Endodermal cell (in vitro differentiated cells): ENCODE results near the gene GFOD2. TPM values are rescaled to one million over a fixed set of nuclear protein-coding genes. Genes with fewer than 3 reads are reported as not detected.
A peak's percentile ranks its signal among the peaks of the same experiment; 100 is the strongest.

Experiments used
- DNase-seq: peaks from one replicate; pipeline ENCODE4 v3.0.0-alpha.2; 2017
- H3K27ac ChIP-seq: 2 replicates; pipeline ENCODE4 v1.5.1; 2013; ENCODE audit warnings: mild to moderate bottlenecking, low read depth, low read length, moderate library complexity
- H3K27me3 ChIP-seq: 2 replicates; pipeline ENCODE4 v1.6.1; 2013; ENCODE audit warnings: mild to moderate bottlenecking, low read length, moderate library complexity; ENCODE audit not compliant: insufficient read depth, control insufficient read depth, poor library complexity, severe bottlenecking
- H3K36me3 ChIP-seq: 2 replicates; pipeline ENCODE4 v1.7.0; 2013; ENCODE audit warnings: mild to moderate bottlenecking, low read length, moderate library complexity; ENCODE audit not compliant: control insufficient read depth, insufficient read depth
- H3K4me1 ChIP-seq: one replicate; pipeline ENCODE4 v1.7.0; 2013; ENCODE audit warnings: low read length; ENCODE audit not compliant: control insufficient read depth, insufficient read depth
- H3K4me3 ChIP-seq: 2 replicates; pipeline ENCODE4 v1.5.1; 2013; ENCODE audit warnings: mild to moderate bottlenecking, low read length, moderate library complexity
- H3K9ac ChIP-seq: 2 replicates; pipeline ENCODE4 v1.6.1; 2013; ENCODE audit warnings: mild to moderate bottlenecking, low read length, moderate library complexity; ENCODE audit not compliant: poor library complexity, severe bottlenecking; ENCODE audit errors: extremely low read depth
- H3K9me3 ChIP-seq: 2 replicates; pipeline ENCODE4 v1.6.1; 2013; ENCODE audit warnings: mild to moderate bottlenecking, low read length, moderate library complexity; ENCODE audit not compliant: control insufficient read depth
- H3K27ac Mint-ChIP-seq: 2 replicates; pipeline ENCODE4 v1.8.0; 2020; ENCODE audit warnings: mixed read lengths
- H3K27me3 Mint-ChIP-seq: 2 replicates; pipeline ENCODE4 v1.8.0; 2021; ENCODE audit warnings: mild to moderate bottlenecking, mixed read lengths; ENCODE audit not compliant: insufficient read depth
- H3K36me3 Mint-ChIP-seq: 2 replicates; pipeline ENCODE4 v1.8.0; 2020; ENCODE audit warnings: low read depth, mixed read lengths
- H3K4me1 Mint-ChIP-seq: 2 replicates; pipeline ENCODE4 v1.8.0; 2020; ENCODE audit warnings: mixed read lengths
- H3K4me3 Mint-ChIP-seq: 2 replicates; pipeline ENCODE4 v1.8.0; 2020; ENCODE audit warnings: mild to moderate bottlenecking, moderate library complexity, mixed read lengths
- H3K9me3 Mint-ChIP-seq: 2 replicates; pipeline ENCODE4 v1.8.0; 2020; ENCODE audit warnings: mild to moderate bottlenecking, mixed read lengths
- CTCF ChIP-seq: fragments of 200-600 bp; sonication (generic); conservative IDR thresholded peaks from 2 replicates; pipeline ENCODE4 v1.5.0; 2021; ENCODE audit warnings: antibody characterized with exemption, mild to moderate bottlenecking
- whole genome bisulfite sequencing, 2 experiments: methylation state at CpG; one replicate each; pipeline versions ENCODE4 v1.1.5 to v1.1.7; 2013; ENCODE audit warnings: missing lambda C conversion rate in 2 of 2, mixed read lengths in 1 of 2; ENCODE audit not compliant: insufficient coverage in 1 of 2, insufficient read length in 1 of 2; 5-methylcytosine and 5-hydroxymethylcytosine counted together
- total RNA-seq, 2 donors: library from RNA; stranded (reverse); fragmentation: NEBNext Ultra II Directional in 1 of 2; extraction: Animal tissue kit (Norgen Biotek cat#: 25700) in 1 of 2; gene quantifications; 2 replicates in 1 of 2; 3 replicates in 1 of 2; pipeline ENCODE4 v1.2.1, GENCODE V29; 2021

Gene GFOD2
- total RNA-seq, 2 donors from 2014 or later = 18.2 to 21.2 TPM

- Mint-ChIP-seq H3K27ac (no peak overlapping the region), H3K36me3 (peaks cover 14% of the 10 kb centered on the region), H3K27me3 (no peaks in the 10 kb centered on the region), H3K4me1 (no peaks in the 10 kb centered on the region), H3K4me3 (no peak overlapping the region), H3K9me3 (no peaks in the 10 kb centered on the region)
- Histone ChIP-seq H3K4me1 (no peaks in the 10 kb centered on the region), H3K9ac (no peak overlapping the region), H3K27me3 (no peaks in the 10 kb centered on the region), H3K4me3 (no peak overlapping the region), H3K9me3 (no peaks in the 10 kb centered on the region), H3K36me3 (peaks cover 4% of the 10 kb centered on the region), H3K27ac (no peak overlapping the region)
- no peak for DNase-seq
- no peak for TF ChIP-seq CTCF
- 93 to 100% methylated on average over 4 to 7 of the region's 7 CpGs for WGBS, 2 experiments
These were observed 45.1 kb upstream of the GFOD2 start for GRCh38 chr16:67764158-67764667.

GRCh38 chr16:67763066-67763465 is 44.0 kb upstream of the GFOD2 start:
- no peak for TF ChIP-seq CTCF

GRCh38 chr16:67762385-67762784 is 43.3 kb upstream of the GFOD2 start:
- H3K27ac Mint-ChIP-seq = no peak overlapping the region
- 91 to 100% methylated on average over 2 of the region's 2 CpGs for WGBS, 2 experiments

More at GRCh38 chr16:67763066-67763465, 44.0 kb upstream of the GFOD2 start:
- no peak for DNase-seq
- H3K9me3 Mint-ChIP-seq = no peaks in the 10 kb centered on the region
- no peaks in the 10 kb centered on the region for H3K4me1 Mint-ChIP-seq
- H3K36me3 Mint-ChIP-seq = peaks cover 14% of the 10 kb centered on the region
- peak overlapping the region; percentile 8 for H3K27ac Mint-ChIP-seq
- Histone ChIP-seq H3K4me3 (no peak overlapping the region), H3K4me1 (no peaks in the 10 kb centered on the region), H3K27me3 (no peaks in the 10 kb centered on the region), H3K9me3 (no peaks in the 10 kb centered on the region), H3K27ac (no peak overlapping the region), H3K9ac (no peak overlapping the region), H3K36me3 (no peaks in the 10 kb centered on the region)
- 94 to 100% methylated on average over 5 of the region's 5 CpGs for WGBS, 2 experiments
- no peak overlapping the region for H3K4me3 Mint-ChIP-seq
- no peaks in the 10 kb centered on the region for H3K27me3 Mint-ChIP-seq

More at GRCh38 chr16:67762385-67762784, 43.3 kb upstream of the GFOD2 start:
- no peaks in the 10 kb centered on the region for H3K4me1 ChIP-seq
- no peaks in the 10 kb centered on the region for H3K27me3 ChIP-seq
- no peak overlapping the region for H3K4me3 ChIP-seq
- H3K9ac ChIP-seq = no peak overlapping the region
- H3K36me3 Mint-ChIP-seq = peaks cover 14% of the 10 kb centered on the region
- no peak overlapping the region for H3K27ac ChIP-seq
- H3K9me3 ChIP-seq = no peaks in the 10 kb centered on the region
- no peaks in the 10 kb centered on the region for H3K27me3 Mint-ChIP-seq
- H3K36me3 ChIP-seq = no peaks in the 10 kb centered on the region
- DNase-seq = no peak
- H3K4me1 Mint-ChIP-seq = no peaks in the 10 kb centered on the region
- H3K4me3 Mint-ChIP-seq = no peak overlapping the region
- H3K9me3 Mint-ChIP-seq = no peaks in the 10 kb centered on the region
- no peak for TF ChIP-seq CTCF
